AG04450 (cell line): Measurements from ENCODE around the gene TIRAP. TPM values are rescaled to one million over a fixed set of nuclear protein-coding genes. Genes with fewer than 3 reads are reported as not detected.

Source experiments
- CTCF ChIA-PET: fragments of 300-600, 350-600 bp; formaldehyde crosslinking; extraction: SDS; loops from one replicate; lab custom pipeline; 2022; ENCODE audit warnings: antibody characterized with exemption, inconsistent platforms; lab: Charles Lee
- POLR2A ChIA-PET: fragments of 350-600 bp; formaldehyde crosslinking; extraction: SDS; loops from one replicate; lab custom pipeline; 2021; ENCODE audit warnings: antibody characterized with exemption, inconsistent platforms; lab: Yijun Ruan, JAX
- DNase-seq: peaks from one replicate; pipeline ENCODE4 v3.0.0-alpha.2; 2011; ENCODE audit warnings: low read depth, low spot score
- H3K27ac ChIP-seq: one replicate; pipeline ENCODE4 v1.5.1; 2012; ENCODE audit warnings: low read depth, low read length, control low read depth
- H3K27me3 ChIP-seq: one replicate; pipeline ENCODE4 v1.6.0; 2012; ENCODE audit warnings: low read length; ENCODE audit not compliant: control insufficient read depth, insufficient read depth
- H3K4me3 ChIP-seq: 2 replicates; pipeline ENCODE4 v1.5.1; 2011; ENCODE audit warnings: mild to moderate bottlenecking, low read depth, low read length, control low read depth
- H3K9me3 ChIP-seq: 2 replicates; pipeline ENCODE4 v1.5.1; 2012; ENCODE audit warnings: low read length; ENCODE audit not compliant: control insufficient read depth, insufficient read depth
- CTCF ChIP-seq: IDR thresholded peaks from 2 replicates; pipeline ENCODE4 v1.5.1; 2011; ENCODE audit warnings: low read depth, low read length, control low read depth, inconsistent platforms
- polyA plus RNA-seq: library from polyadenylated mRNA; depleted of rRNA; stranded (reverse); fragments of >200 nt; gene quantifications from 2 replicates; pipeline ENCODE4 v1.2.3, GENCODE V29; 2011; rRNA removed
- small RNA-seq: library from RNA; depleted of rRNA; stranded (forward); fragments of <200 nt; gene quantifications from one replicate; pipeline ENCODE3, GENCODE V24; 2012; ENCODE audit warnings: low read depth; ENCODE audit not compliant: insufficient read length

TIRAP gene
- polyA plus RNA-seq, 1 experiment: 4.9 TPM

GRCh38 chr11:126340960-126341606, 58.2 kb downstream of the TIRAP start:
- H3K4me3 ChIP-seq: no peak overlapping the region
- H3K27me3 ChIP-seq: no peaks in the 10 kb centered on the region
- no peaks in the 10 kb centered on the region for H3K9me3 ChIP-seq
- no peak for TF ChIP-seq CTCF
- CTCF ChIA-PET: interaction anchor here (1.2 kb wide), 1 partner anchor 17 kb away, joined by 3 read pairs; no protein-coding TSS in a partner anchor
- POLR2A ChIA-PET: interaction anchor here (1.3 kb wide), 1 partner anchor 14 kb away, joined by 3 read pairs; the partner anchor contains the start of gene ST3GAL4
- DNase-seq: no peak
- no peak overlapping the region for H3K27ac ChIP-seq

GRCh38 chr11:126341760-126342161, 58.9 kb downstream of the TIRAP start:
- no peak overlapping the region for H3K27ac ChIP-seq
- CTCF ChIA-PET: interaction anchor here (1.2 to 1.6 kb wide), 2 partner anchors 16 to 139 kb away, joined by 3 to 6 read pairs; no protein-coding TSS in a partner anchor
- POLR2A ChIA-PET: interaction anchor here (1.3 kb wide), 1 partner anchor 14 kb away, joined by 3 read pairs; the partner anchor contains the start of gene ST3GAL4

GRCh38 chr11:126343051-126343450, 60.2 kb downstream of the TIRAP start:
- Histone ChIP-seq H3K27ac (no peak overlapping the region), H3K9me3 (no peaks in the 10 kb centered on the region), H3K27me3 (no peaks in the 10 kb centered on the region), H3K4me3 (no peak overlapping the region)
- no peak for TF ChIP-seq CTCF
- ChIA-PET POLR2A (no interaction called here), CTCF (interaction anchor here (1.6 kb wide), 1 partner anchor 138 kb away, joined by 6 read pairs; no protein-coding TSS in a partner anchor)
- no peak for DNase-seq

More at GRCh38 chr11:126341760-126342161, 58.9 kb downstream of the TIRAP start:
- Histone ChIP-seq H3K9me3 (no peaks in the 10 kb centered on the region), H3K27me3 (no peaks in the 10 kb centered on the region), H3K4me3 (no peak overlapping the region)
- TF ChIP-seq CTCF: no peak
- DNase-seq: no peak

Small RNA genes within 50 kb of the gene (small RNA-seq; reads per million reads assigned to genes)
- gene RN7SL351P: not detected

Other genes with a start within 250 kb of the TIRAP start
- 2.6 and 4.0 TPM in 2 replicates for gene CDON, start 220.2 kb upstream of the TIRAP start, polyA plus RNA-seq
- 22.0 and 24.9 TPM in 2 replicates for gene RPUSD4, start 71.4 kb upstream of the TIRAP start, polyA plus RNA-seq
- 29.5 and 36.7 TPM in 2 replicates for gene FAM118B, start 71.3 kb upstream of the TIRAP start, polyA plus RNA-seq
- 124 and 132 TPM in 2 replicates for gene SRPRA, start 14.2 kb upstream of the TIRAP start, polyA plus RNA-seq
- 10.2 and 12.0 TPM in 2 replicates for gene FOXRED1, start 13.9 kb upstream of the TIRAP start, polyA plus RNA-seq
- 20.4 and 24.3 TPM in 2 replicates for gene DCPS, start 21.0 kb downstream of the TIRAP start, polyA plus RNA-seq
- gene ST3GAL4, start 72.6 kb downstream of the TIRAP start, polyA plus RNA-seq: 13.1 and 15.3 TPM in 2 replicates